Measurements from ENCODE around the gene ACO1. TPM values are rescaled to one million over a fixed set of nuclear protein-coding genes. Genes with fewer than 3 reads are reported as not detected.
"Not testable (repeated sequence)": the region's sequence is repeated elsewhere in the genome, so short reads cannot be mapped to it uniquely, and the experiment has no call there.

Gene ACO1
- total RNA-seq (2014; rRNA removed; shearing (Covaris generic)) = 20.3 and 20.7 TPM in 2 replicates
- polyA plus RNA-seq (2014; cell fraction: nucleus; rRNA removed) = 9.6 and 15.3 TPM in 2 replicates

DNA sequence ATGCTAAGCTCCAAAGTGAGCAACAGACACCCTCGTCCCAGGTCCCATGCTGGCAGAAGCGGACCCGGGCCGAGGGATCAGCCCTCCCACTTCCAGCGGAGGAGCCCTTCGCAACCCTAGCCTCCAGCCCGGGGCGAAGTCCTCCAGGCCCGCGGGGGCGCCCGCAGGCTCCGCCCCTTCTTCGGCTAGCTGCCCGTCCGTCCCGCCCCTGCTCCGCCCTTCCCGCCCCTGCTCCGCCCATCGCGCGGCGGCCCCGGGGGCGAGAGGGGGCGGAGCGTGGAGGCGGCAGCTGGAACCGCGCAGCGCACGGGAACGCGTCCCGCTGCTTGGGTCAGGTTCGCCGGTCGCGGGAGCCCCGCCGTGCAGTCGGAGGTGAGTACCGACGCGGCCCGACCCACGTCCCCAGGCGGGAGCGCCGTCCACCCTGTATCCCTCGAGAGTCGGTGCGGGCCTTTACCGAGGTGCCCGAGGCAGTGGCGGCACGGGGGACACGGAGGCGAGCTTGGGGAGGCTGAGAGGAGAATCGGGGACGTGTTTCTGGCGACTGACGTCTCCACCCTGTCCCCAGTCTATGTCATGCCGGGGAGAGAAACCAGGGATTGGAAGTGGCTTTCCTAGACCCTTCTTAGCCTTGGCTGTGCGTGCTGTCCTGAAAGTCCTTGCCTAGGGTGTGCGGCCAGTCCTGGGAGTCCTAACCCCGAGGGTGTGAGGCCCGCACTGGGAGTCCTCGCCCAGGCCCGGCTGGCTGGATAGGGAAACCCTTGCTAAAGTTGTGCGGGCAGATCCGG is at the start of gene ACO1:
ACO1 (plus strand) TSS at position 280 of the 788 bp plus-strand sequence. CDS start 20,864 bp downstream, outside the sequence.
- DNase-seq (ENCODE audit: extremely low read depth, low read depth) = peak; percentile 66

DNA sequence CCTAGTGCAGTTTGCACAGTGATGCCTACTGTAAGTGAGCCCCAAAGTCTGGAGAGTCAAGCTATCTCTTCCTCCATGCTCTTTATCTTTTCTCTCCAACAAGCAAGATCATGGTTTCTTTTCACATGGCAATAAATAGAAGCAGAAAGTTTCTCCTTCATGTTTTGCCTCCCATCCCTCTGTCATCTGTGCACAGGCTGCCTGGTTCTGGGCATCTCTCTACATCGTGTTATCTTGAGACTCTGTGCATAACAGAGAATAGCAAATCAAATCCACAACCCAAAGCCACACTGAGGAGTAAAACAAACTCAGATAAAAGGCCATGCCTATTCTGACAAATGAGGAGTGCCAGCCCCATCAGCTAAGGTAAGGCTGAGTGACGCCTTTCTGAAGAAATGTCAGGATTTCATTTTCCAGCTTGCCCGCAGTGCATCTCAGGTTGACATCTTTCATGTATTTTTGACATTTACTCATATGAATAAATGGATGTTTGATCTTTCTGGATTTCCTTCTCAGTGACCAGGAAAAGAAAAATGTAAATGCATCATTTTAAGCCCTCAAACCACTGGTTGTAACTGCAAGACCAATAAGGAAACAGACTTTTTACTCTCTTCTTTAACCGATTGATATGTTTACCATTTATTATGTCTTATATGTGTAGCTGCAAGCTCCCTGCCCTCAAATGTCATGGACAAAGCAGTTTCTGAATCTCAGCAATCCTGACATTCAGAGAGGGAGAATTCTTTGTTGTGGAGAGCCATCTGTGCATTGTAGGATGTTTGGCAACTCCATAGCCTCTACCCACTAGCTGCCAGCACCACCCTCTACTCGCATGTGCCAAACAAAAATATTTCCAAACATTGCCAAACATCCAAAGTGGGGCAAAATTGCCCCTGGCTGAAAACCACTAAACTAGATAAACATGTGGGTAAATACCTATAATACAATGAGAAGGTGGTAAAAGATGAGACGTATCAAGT is 49.2 kb upstream of the ACO1 start:
- DNase-seq (ENCODE audit: extremely low read depth, low read depth) = no peak

DNA sequence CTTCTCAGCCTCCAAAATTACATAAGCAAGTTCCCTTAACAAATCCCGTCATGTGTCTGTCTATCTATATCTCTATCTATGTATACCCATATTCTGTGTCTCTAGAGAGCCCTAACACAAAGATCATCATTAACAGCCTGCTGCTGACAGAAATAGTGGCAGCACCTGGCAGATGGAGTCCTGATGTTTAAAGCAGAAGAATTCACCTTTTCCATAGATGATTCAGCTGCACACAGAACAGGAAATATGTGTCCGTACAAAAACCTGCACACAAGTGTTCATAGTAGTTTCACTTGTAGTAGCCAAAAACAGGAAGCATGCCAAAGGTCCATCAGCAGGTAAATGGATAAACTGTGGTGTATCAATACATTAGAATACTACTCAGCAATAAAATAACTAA is 45.0 kb upstream of the ACO1 start:
- DNase-seq (ENCODE audit: extremely low read depth, low read depth) = no peak

DNA sequence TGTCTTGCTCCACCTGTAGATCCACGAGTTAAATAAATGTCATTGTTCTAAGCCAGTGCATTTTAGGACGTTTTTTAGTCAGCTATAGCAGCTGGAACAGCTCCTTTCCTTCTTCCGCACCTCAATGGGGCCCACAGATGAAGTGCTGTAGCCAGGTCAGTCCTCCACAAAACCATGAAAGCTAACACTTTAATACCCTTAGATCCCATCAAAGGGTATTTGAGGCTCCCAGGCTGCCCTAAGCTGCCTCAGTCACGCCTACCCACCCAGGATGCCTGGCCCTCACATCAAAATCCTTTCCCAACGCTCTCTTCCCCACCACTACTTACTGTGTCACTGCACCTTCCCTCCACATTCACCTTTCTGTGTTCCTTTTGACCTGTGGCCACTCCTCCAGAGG is 44.1 kb upstream of the ACO1 start:
- no peak for DNase-seq (ENCODE audit: extremely low read depth, low read depth)

DNA sequence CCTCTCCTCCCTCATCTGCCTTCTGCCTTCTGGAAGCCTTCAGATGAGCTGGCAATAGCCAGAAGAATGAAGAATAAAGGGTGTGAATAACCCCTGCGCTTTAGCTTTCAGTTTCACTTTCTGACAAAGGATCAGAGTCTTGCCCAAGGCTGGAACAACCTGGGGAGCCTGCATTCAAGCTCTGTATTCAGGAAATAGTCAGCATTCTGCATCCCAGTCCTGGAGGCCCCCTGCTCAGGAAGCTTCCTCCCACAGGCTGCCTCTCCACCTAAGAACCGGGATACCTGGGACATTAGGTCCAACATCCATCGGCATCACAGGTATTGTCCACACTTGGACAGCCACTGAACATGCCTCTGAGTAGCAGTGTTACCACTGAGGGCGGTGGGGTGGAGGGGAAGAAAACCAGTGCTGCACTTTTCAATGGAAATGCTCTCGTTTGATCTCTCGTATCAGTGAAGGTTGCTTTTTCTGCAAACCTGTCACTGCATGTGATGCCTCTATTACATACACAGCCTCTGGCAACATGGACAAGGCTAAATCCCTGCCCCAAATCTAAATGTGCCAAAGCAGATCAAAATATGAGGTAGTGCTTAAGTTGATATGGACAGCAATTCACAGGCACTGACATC is 39.8 kb upstream of the ACO1 start:
- no peak for DNase-seq (ENCODE audit: extremely low read depth, low read depth)

DNA sequence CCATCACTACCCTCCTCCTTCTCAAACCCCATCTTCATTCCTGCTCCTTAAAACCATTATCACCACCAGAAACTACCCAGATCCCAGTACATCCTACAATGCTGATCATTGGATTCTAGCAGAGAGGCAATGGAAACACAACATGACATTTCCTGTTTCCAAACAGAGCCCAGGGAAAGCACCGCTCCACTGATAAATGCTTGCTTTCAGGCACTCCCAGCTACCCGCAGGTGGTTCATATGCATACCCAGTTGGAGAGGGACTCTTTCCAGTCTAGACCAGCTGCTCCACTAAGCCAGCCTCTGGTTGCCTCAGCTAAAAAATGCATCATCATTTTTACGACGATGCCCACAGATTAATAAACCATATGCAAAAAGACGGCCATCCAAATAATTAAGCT is 39.2 kb upstream of the ACO1 start:
- DNase-seq (ENCODE audit: extremely low read depth, low read depth) = no peak

DNA sequence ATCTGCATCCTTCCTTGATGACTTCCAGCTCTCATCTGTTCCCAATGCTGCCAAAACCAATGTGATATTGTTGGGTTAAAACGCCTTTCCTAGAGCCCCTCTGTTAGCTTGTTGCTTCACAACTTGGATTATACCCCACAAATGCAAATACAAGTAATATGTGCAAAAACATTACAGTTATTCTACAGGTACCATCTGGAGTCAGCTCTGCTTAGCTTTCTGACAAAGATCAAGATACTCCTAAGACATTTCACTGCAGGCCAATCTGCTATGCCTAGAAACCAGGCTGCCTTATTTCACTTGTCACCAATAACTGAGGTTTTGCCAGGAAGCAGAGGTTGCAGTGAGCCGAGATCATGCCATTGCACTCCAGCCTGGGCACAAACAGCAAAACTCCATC is 36.9 kb upstream of the ACO1 start:
- DNase-seq (ENCODE audit: extremely low read depth, low read depth) = no peak

DNA sequence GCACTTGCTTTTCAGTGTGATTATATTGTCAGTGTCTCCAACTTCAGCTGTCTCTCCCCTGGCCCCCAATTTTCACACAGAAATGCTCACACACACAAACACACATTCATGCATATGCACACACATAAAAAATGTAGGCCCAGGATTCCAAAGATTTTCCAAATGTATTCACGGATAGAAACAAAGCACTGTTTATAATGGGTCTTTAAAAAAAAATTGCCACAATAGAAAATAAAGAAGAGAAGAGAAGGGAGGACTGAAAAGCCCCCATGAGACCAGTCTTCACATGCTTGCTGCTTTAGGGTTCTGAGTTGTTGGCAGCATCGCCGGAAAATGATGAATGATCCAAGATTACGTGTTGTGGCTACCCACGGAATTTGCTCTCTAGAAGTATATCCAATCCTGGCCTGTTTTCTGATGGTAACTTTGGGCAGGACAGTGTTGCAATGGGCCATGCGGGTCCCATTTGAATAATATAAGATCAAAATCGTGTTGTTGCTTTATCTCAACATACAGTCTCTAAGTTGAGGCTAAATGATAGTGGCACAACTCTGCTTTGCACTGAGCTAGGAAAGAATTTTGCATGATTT is 36.2 kb upstream of the ACO1 start:
- DNase-seq (ENCODE audit: extremely low read depth, low read depth) = no peak

DNA sequence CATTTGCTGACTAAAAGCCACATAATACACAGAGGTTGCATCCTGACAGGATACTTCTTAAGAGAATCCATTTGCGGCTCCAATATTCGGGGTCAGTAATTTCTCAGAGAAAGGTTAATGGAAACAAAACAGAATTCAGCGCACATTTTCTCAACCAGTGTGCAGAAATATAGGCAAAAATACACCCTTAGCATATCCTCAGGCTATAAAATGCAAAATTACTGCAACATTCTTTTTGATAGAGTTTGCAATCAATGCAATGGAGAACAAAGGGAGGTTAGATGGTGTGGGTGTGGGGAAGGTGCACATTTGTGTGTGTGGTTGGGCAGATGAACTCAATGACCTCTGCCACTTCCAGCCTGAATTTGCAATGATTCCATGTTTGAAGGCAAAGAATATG is 35.4 kb upstream of the ACO1 start:
- DNase-seq (ENCODE audit: extremely low read depth, low read depth) = no peak

DNA sequence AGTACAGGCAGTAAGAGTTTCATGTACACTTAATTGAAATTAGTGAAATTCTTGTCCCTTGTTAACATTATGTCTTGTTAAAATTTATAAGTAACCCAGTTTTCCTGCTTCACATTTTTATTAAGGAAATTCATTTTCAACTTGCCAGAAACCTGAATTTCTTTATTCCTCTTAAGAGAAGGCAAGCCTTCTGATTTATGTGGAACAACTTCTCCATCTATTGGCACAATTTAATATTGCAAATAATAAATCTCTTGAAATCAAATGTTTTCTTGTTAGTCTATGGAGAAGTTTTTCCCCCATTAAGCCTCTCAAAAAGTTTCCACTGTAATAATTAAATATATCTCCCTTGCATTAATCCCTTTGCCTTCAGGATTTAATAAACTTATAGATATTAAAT is 33.8 kb upstream of the ACO1 start:
- peak; percentile 23 for DNase-seq (ENCODE audit: extremely low read depth, low read depth)

DNA sequence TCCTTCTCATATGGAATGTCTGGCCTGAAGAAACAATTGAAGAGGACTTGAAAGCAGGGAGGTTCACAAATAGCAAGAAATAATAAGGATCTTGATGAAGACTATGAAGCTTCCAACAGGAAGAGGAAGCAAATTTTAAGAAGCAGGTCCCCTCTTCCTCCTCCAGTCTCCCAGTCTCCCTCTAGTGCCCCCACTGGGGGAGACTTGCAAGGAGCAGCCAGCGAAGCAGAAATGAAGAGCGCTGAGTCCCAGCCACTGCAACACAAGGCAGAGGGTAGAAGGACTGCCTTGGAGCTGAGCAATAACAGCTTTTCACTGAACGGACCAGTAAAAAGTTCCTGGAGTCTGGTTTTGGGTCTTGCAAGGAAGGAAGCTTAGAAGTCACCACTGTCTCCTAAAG is 32.6 kb upstream of the ACO1 start:
- DNase-seq (ENCODE audit: extremely low read depth, low read depth) = no peak

DNA sequence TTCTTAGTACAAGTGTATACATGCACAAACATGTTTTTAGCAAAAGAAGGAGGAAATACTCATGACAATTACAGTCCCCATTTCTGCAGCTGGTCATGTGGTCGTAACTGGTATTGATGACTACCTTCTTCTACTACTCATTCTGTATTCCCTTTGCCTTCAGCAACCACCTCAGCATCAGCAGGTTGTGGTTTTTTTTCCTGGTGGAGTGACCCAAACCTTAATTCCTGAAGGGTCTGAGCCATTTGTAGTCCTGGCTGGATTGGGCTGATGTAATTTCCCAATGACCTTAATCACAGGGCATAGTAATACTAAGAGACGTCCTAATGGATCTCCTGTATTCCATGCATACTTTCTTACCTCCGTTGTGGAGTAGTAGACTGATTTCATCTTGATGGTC is 31.0 kb upstream of the ACO1 start:
- DNase-seq (ENCODE audit: extremely low read depth, low read depth) = not testable (repeated sequence)

DNA sequence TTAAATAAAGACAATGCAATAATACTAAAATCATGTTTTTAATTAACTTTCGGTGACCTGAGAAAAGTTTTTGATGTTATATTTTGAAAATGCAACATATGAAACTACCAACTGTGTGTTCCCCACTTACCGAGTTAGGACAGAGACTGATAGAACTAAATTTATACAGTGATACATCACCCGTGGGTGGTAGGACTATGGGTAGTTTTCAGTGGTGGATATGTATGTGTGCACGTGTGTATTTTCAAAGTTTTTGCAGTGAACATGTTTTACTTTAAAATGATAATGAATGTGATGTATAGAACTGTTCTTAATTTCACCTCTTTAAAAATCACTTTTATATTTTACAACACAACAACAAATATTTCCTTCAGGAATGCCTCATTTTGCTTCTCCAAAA is 25.0 kb upstream of the ACO1 start:
- no peak for DNase-seq (ENCODE audit: extremely low read depth, low read depth)

DNA sequence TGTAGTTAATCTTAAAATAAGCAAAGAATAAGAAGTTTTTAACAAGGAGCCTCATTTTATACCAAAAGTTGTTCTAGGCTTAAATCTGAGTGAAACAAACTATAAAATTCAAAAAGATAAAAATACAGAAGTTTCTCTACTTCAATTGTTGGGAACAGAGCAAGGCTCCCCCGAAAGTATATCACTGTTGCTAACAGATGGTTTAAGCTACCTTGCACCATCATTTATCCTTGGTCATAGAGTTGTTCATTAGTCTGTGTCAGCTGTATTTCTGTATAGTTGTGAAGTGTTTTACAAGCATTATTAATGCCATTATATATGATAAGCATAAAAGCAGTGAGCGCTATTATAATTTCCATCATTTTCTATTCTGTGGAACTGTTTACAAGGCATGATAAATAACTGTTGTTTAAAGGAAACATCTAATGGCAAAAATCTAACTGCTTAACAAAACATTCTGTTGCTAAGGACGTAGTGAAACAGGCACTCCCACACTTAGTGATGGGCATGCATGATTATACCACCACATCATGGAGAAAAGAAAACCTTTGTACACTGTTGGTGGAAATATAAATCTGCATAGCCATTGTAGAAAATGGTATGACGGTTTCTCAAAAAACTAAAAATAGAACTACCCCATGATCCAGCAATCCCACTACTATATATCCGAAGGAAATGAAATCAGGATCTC is 23.3 kb upstream of the ACO1 start:
- no peak for DNase-seq (ENCODE audit: extremely low read depth, low read depth)

DNA sequence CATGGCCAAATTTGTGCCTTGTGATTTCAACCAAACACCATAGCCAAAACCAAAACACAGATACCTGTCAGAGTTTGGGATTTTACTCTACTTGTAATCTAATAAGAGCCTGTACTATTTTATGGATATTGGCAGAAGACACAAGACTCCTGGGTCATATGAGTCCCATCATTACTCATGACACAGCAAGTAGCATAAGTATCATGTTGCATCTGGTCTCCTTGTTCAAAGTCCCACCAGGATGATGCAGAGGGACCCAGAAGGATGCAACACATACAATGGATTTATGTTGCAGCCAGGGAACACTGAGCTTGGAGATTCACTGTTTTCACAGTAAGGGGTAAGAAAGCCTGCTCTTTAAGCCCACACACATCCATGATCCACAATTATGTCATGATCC is 13.2 kb upstream of the ACO1 start:
- no peak for DNase-seq (ENCODE audit: extremely low read depth, low read depth)

DNA sequence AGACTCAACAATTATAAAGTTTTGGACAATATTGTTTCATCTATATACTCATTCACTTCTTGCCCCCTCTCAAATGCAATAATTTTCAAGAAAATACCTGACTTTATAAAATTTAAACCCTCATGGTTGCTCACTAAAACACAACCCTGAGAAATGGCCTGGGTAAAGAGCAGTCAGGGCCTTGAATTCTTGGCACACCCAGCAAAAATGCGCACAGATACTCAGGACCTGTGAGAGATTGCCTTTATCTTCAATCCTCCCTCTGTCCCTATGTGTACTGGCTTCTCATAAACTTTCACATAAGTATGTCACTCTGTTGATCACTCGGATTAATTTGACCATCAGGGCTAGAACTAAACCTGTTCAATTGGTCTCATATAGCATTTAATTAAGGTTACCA is 12.8 kb upstream of the ACO1 start:
- no peak for DNase-seq (ENCODE audit: extremely low read depth, low read depth)

DNA sequence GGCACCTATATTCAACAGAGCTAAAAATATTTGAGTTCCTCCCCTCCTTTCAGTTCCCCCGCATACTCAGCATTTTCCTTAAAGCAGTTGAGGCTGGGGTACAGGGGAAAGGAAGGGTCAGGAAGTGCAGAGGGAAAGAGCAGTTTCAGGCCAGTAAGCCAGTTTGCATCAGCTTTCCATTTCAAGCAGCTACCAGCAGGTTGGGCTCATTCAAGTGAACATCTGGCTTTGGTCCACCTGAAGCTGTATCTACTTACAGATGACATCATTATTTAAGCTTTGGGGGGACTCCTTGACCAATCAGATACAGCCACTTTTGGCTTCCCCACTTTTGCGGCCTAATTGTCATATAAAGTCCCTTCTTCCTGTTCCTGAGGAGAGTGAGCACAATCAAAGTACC is 8.2 kb upstream of the ACO1 start:
- no peak for DNase-seq (ENCODE audit: extremely low read depth, low read depth)

DNA sequence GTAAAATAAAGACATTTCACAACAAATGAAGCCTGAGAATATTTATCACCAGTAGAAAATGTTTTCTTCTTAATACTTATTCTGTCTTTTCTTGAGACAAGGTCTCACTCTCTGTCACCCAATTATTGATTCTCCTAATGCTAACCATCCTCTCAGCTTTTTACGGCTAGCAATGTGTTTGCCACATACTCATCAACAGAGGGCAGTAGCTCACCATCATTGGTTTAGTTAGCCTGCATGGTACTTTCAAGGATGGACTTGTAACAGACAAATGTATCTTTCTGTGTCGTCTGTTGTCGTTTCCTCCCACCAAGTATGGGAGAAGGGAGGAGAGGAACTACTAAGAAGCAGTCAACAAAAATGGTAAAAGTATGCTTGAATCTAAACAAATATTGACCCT is 5.9 kb upstream of the ACO1 start:
- peak; percentile 64 for DNase-seq (ENCODE audit: extremely low read depth, low read depth)

DNA sequence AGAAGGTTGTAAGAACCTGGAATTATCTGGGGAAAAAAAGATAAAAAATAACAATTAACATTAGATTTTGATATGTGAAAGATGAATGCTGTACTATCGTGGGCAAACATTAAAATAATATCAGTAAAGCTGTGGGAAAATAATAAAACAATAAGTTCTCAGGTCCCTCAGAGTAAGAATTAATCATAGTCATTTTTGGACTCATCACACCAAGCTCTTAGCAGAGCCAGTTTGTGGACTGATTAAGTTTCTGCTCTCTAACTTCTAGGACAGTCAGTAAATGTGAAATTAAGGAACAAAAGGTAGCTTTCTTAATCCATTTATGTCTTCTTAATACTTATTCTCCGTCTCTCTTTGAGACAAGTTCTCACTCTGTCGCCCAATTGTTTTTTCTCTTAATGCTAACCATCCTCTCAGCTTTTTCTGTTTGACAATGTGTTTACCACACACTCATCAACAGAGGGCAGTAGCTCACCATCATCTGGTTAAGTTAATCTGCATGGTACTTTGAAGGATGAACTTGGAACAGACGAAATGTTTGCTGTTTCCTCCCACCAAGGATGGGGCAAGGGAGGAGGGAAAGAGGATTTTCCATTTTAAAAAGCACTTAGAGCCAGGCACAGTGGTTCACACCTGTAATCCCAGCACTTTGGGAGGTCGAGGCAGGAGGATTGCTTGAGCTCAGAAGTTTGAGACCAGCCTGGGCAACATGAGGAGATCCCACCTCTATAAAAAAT is 5.3 kb upstream of the ACO1 start:
- DNase-seq (ENCODE audit: extremely low read depth, low read depth) = peak; percentile 71
